GM12878 (cell line): Measurements from ENCODE around the gene KAZN.

ENCODE experiments used
- CBX3 ChIP-seq: fragments of 200-600 bp; sonication (generic); IDR thresholded peaks from 2 replicates; pipeline ENCODE4 v1.6.1; 2016; ENCODE audit warnings: low read depth, borderline replicate concordance
- MXI1 ChIP-seq: fragments of 150-350 bp; IDR thresholded peaks from 2 replicates; pipeline ENCODE4 v1.6.1; 2011; ENCODE audit warnings: low read depth, mild to moderate bottlenecking, inconsistent platforms, low read length, improper control_type of control experiment
- TCF12 ChIP-seq: IDR thresholded peaks from 2 replicates; pipeline ENCODE4 v1.6.1; 2011; ENCODE audit warnings: low read depth, mild to moderate bottlenecking, low read length
- TF ChIP-seq, protein P1 (sequence below), 3 experiments: IDR thresholded peaks in 2 of 3; conservative IDR thresholded peaks in 1 of 3; 2 replicates each; pipeline ENCODE4 v1.5.1; 2011; ENCODE audit warnings: low read depth in 3 of 3, low read length in 3 of 3, mild to moderate bottlenecking in 3 of 3, control low read depth in 2 of 3, moderate library complexity in 2 of 3, inconsistent platforms in 1 of 3, mixed read lengths in 1 of 3; ENCODE audit not compliant: control insufficient read depth in 2 of 3, insufficient read depth in 1 of 3; ENCODE audit errors: extremely low read depth in 1 of 3
- TF ChIP-seq, protein P2 (sequence below): fragments of 450-650 bp; IDR thresholded peaks from 2 replicates; pipeline ENCODE4 v1.6.1; 2017; ENCODE audit warnings: mild to moderate bottlenecking

DNA sequence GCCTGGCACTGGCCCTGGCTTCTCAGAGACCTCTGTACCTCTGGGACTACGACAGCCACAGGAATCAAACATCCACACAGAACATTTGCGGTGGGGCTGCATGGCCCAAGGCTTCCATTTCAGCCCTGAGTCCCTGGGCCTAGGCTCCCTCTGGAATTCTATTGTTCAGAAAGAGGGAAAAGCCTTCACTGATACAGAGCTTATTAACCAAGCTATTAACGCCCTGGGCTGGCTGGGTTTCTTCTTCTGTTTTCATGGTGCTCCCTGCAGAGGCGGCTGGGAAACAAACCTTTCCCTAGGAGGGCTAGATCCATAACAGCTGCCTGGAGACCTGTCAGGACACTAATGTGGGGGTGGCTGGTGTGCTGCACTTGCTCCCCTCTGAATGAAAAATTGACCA lies 88.2 kb downstream of the KAZN start:
- TF ChIP-seq CBX3 (no peak), TCF12 (no peak), MXI1 (no peak)
- TF ChIP-seq, protein P1, sequence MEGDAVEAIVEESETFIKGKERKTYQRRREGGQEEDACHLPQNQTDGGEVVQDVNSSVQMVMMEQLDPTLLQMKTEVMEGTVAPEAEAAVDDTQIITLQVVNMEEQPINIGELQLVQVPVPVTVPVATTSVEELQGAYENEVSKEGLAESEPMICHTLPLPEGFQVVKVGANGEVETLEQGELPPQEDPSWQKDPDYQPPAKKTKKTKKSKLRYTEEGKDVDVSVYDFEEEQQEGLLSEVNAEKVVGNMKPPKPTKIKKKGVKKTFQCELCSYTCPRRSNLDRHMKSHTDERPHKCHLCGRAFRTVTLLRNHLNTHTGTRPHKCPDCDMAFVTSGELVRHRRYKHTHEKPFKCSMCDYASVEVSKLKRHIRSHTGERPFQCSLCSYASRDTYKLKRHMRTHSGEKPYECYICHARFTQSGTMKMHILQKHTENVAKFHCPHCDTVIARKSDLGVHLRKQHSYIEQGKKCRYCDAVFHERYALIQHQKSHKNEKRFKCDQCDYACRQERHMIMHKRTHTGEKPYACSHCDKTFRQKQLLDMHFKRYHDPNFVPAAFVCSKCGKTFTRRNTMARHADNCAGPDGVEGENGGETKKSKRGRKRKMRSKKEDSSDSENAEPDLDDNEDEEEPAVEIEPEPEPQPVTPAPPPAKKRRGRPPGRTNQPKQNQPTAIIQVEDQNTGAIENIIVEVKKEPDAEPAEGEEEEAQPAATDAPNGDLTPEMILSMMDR (IDR thresholded peaks at IDR 0.05 in 2 of 3, conservative IDR thresholded peaks at IDR 0.05 in 1 of 3; ENCODE audit: control insufficient read depth in 2 of 3, extremely low read depth in 1 of 3, insufficient read depth in 1 of 3, low read depth in 3 of 3, low read length in 3 of 3), result no peak
- TF ChIP-seq, protein P2, sequence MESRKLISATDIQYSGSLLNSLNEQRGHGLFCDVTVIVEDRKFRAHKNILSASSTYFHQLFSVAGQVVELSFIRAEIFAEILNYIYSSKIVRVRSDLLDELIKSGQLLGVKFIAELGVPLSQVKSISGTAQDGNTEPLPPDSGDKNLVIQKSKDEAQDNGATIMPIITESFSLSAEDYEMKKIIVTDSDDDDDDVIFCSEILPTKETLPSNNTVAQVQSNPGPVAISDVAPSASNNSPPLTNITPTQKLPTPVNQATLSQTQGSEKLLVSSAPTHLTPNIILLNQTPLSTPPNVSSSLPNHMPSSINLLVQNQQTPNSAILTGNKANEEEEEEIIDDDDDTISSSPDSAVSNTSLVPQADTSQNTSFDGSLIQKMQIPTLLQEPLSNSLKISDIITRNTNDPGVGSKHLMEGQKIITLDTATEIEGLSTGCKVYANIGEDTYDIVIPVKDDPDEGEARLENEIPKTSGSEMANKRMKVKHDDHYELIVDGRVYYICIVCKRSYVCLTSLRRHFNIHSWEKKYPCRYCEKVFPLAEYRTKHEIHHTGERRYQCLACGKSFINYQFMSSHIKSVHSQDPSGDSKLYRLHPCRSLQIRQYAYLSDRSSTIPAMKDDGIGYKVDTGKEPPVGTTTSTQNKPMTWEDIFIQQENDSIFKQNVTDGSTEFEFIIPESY, result no peak
